ENCODE data around the gene PPP1R3F.

Gene PPP1R3F

GRCh38 chrX:49237060-49237459 is 32.5 kb upstream of the PPP1R3F start:
- H3K27ac ChIP-seq, result no peak overlapping the region
- no peak for TF ChIP-seq ZFX (IDR thresholded peaks at IDR 0.05; ENCODE audit: borderline replicate concordance)
- TF ChIP-seq, protein P1, sequence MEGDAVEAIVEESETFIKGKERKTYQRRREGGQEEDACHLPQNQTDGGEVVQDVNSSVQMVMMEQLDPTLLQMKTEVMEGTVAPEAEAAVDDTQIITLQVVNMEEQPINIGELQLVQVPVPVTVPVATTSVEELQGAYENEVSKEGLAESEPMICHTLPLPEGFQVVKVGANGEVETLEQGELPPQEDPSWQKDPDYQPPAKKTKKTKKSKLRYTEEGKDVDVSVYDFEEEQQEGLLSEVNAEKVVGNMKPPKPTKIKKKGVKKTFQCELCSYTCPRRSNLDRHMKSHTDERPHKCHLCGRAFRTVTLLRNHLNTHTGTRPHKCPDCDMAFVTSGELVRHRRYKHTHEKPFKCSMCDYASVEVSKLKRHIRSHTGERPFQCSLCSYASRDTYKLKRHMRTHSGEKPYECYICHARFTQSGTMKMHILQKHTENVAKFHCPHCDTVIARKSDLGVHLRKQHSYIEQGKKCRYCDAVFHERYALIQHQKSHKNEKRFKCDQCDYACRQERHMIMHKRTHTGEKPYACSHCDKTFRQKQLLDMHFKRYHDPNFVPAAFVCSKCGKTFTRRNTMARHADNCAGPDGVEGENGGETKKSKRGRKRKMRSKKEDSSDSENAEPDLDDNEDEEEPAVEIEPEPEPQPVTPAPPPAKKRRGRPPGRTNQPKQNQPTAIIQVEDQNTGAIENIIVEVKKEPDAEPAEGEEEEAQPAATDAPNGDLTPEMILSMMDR (IDR thresholded peaks at IDR 0.05), result no peak

DNA sequence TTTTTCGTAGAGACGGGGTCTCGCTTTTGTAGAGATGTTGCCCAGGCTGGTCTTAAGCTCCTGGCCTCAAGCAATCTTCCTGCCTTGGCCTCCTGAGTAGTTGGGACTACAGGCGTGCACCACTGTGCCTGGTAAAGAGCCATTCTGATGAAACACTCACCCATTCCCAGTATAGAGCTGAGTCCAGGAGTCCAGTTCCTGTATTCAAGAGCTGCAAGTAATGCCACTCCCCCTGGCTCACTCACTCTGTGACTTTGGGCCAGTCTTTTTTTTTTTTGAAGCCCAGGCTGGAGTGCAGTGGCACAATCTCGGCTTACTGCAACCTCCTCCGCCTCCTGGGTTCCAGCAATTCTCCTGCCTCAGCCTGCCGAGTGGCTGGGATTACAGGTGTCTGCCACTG is 30.9 kb upstream of the PPP1R3F start:
- TF ChIP-seq, protein P1 (IDR thresholded peaks at IDR 0.05), result no peak
- no peak for TF ChIP-seq ZFX (IDR thresholded peaks at IDR 0.05; ENCODE audit: borderline replicate concordance)

GRCh38 chrX:49242545-49243066 is 27.0 kb upstream of the PPP1R3F start:
- no peak overlapping the region for H3K27ac ChIP-seq
- TF ChIP-seq, protein P1 (IDR thresholded peaks at IDR 0.05), result no peak
- TF ChIP-seq ZFX (IDR thresholded peaks at IDR 0.05; ENCODE audit: borderline replicate concordance), result no peak

More for the DNA sequence above, 30.9 kb upstream of the PPP1R3F start:
- H3K27ac ChIP-seq, result no peak overlapping the region

DNA sequence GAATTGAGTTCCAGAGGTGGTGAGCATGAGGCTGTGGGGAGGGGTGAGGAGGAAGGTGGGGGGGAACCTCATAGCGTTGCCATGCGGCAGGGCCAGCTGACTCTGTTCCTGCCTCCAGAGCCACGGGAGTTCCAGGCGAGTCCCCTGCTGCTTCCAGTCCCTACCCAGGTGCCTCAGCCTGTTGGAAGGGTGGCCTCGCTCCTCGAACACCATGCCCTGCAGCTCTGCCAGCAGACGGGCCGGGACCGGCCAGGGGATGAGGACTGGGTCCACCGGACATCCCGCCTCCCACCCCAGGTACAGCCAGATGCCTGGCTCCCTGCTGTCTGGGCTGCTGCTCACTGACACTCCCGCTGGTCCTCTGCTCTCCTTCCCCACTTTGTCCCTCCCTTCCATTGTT is 26.4 kb upstream of the PPP1R3F start:
- H3K27ac ChIP-seq, result no peak overlapping the region
- no peak for TF ChIP-seq ZFX (IDR thresholded peaks at IDR 0.05; ENCODE audit: borderline replicate concordance)
- TF ChIP-seq, protein P1 (IDR thresholded peaks at IDR 0.05), result no peak

DNA sequence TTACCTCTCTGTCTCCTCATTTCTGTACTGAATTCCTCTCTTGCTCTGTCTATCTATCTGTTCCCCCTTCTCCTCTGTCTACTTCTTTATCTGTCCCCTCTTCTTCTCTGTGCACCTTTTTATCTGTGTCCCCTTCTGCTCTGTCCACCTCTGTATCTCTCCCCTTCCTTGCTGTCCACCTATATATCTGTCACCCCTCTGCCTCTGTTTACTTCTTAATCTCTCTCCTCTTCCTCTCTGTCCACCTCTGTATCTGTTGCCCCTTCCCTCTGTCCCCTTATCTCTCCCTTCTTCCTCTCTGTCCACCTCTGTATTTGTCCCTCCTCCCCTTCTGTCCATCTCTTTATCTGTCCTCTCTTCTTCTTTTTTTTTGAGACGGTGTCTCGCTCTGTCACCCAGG is 25.4 kb upstream of the PPP1R3F start:
- no peak overlapping the region for H3K27ac ChIP-seq
- TF ChIP-seq, protein P1 (IDR thresholded peaks at IDR 0.05), result no peak
- TF ChIP-seq ZFX (IDR thresholded peaks at IDR 0.05; ENCODE audit: borderline replicate concordance), result no peak

- H3K27ac ChIP-seq, result no peak overlapping the region
- no peak for TF ChIP-seq ZFX (IDR thresholded peaks at IDR 0.05; ENCODE audit: borderline replicate concordance)
- TF ChIP-seq, protein P1 (IDR thresholded peaks at IDR 0.05), result no peak
Measured at GRCh38 chrX:49246541-49246940, 23.1 kb upstream of the PPP1R3F start.

- TF ChIP-seq ZFX (IDR thresholded peaks at IDR 0.05; ENCODE audit: borderline replicate concordance), result no peak
- TF ChIP-seq, protein P1 (IDR thresholded peaks at IDR 0.05), result no peak
- H3K27ac ChIP-seq, result no peak overlapping the region
Measured at GRCh38 chrX:49247346-49247745, 22.2 kb upstream of the PPP1R3F start.

Data from 22Rv1 (cell line).